ENCODE data around the gene CST9. TPM values are rescaled to one million over a fixed set of nuclear protein-coding genes. Genes with fewer than 3 reads are reported as not detected.

Gene CST9
- total and polyA plus RNA-seq, 9 of the 15 experiments (the other 6 are each of a cell fraction or from before 2014, with no cell fraction given), result not detected

DNA sequence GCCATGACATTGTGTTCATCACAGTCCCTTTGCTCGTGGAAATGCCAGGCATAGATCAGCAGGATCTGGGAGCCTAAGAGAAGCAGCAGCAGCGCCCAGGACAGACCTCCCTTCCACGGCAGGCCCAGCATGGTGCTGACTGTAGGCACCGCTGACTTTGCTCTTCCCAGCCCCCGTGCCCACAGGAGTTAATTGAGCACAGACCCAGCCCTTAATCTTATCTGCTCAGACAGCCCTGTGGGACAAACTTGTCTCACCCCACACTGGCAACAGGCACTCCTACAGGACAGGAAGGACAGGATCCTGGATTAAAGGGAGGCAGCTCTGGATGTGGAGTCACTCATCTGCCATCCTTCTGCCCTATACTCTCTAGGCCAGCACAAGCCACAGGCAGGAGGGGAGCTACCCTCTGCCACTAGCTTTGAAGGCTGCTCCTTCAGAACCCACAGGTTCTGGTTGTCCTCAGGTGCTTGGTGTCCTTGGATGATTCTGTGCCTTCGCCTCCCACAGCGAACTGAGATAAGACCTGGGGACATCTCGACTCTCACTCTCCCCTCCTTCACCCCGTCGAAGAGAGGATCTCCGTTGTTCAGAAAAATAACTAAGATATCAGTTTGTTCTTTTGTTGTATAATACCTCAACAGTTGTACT, 37.3 kb downstream of the CST9 start, which contains the start of gene CST9L (continued):
- TF ChIP-seq, protein P1, sequence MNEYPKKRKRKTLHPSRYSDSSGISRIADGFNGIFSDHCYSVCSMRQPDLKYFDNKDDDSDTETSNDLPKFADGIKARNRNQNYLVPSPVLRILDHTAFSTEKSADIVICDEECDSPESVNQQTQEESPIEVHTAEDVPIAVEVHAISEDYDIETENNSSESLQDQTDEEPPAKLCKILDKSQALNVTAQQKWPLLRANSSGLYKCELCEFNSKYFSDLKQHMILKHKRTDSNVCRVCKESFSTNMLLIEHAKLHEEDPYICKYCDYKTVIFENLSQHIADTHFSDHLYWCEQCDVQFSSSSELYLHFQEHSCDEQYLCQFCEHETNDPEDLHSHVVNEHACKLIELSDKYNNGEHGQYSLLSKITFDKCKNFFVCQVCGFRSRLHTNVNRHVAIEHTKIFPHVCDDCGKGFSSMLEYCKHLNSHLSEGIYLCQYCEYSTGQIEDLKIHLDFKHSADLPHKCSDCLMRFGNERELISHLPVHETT (CRISPR knock-in tag; conservative IDR thresholded peaks at IDR 0.05 in 1 of 2, IDR thresholded peaks at IDR 0.05 in 1 of 2), result no peak

DNA sequence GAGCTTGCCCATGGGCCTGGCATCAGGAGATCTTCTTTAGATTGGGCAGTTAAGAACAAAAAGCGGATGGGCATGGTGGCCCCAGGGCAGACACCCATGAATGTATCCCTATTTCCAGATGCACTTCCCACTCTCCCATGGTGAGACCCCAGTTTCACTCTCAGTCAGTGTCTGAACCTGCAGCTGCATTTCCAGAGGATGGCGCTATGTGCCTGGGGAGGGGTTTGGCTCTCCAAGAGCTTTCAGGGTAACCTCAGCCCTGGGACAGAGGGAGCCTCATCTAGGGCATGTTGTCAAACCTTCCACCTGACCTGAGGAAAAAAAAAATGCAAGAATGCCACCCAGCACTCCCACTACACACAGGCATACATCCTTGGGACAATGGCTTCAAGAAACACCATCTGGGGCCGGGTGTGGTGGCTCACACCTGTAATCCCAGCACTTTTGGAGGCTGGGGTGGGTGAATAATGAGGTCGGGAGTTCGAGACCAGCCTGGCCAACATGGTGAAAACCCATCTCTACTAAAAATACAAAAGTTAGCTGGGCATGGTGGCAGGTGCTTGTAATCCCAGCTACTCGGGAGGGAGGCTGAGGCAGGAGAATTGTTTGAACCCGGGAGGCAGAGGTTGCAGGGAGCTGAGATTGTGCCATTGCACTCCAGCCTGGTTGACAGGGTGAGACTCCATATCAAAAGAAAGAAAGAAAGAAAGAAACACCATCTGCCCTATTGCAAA, 39.4 kb downstream of the CST9 start:
- WGBS (ENCODE audit: insufficient coverage, low coverage, missing lambda C conversion rate), result 3% methylated on average over 5 of the region's 7 CpGs

More for the DNA sequence above, 39.4 kb downstream of the CST9 start:
- H3K27me3 ChIP-seq (ENCODE audit: control insufficient read depth in 2 of 2, insufficient read depth in 2 of 2, low read length in 2 of 2), result peaks cover 0 to 4% of the 10 kb centered on the region in 2 experiments; a peak in 1 of 5 replicates
- no peaks in the 10 kb centered on the region for H4K20me1 ChIP-seq (replicated peaks; ENCODE audit: control insufficient read depth, insufficient read depth, low read length)
- ATAC-seq (no peak), FAIRE-seq (no peak), DNase-seq (ENCODE audit: extremely low read depth in 1 of 4, low spot score in 3 of 4) (no peak)
- no TSS peak for BruUV-seq (replicated peaks)
- intact Hi-C loops (cut with micrococcal nuclease) (no loop called here), in situ Hi-C loops (cut with MboI) (no loop called here)
- no peak overlapping the region for H2AFZ ChIP-seq (ENCODE audit: low read depth, low read length)
- no peak for TF ChIP-seq ZKSCAN1 (IDR thresholded peaks at IDR 0.05; ENCODE audit: low read depth, low read length)
- TF ChIP-seq, protein P2, sequence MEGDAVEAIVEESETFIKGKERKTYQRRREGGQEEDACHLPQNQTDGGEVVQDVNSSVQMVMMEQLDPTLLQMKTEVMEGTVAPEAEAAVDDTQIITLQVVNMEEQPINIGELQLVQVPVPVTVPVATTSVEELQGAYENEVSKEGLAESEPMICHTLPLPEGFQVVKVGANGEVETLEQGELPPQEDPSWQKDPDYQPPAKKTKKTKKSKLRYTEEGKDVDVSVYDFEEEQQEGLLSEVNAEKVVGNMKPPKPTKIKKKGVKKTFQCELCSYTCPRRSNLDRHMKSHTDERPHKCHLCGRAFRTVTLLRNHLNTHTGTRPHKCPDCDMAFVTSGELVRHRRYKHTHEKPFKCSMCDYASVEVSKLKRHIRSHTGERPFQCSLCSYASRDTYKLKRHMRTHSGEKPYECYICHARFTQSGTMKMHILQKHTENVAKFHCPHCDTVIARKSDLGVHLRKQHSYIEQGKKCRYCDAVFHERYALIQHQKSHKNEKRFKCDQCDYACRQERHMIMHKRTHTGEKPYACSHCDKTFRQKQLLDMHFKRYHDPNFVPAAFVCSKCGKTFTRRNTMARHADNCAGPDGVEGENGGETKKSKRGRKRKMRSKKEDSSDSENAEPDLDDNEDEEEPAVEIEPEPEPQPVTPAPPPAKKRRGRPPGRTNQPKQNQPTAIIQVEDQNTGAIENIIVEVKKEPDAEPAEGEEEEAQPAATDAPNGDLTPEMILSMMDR (IDR thresholded peaks at IDR 0.05 in 2 of 3, conservative IDR thresholded peaks at IDR 0.05 in 1 of 3; ENCODE audit: insufficient read depth in 2 of 3, low read depth in 1 of 3, low read length in 3 of 3), result 0 out of 6 replicates have a peak, but pooled peaks of 1 of the 3 experiments have one; percentile 11
- no peak overlapping the region for H3K27ac ChIP-seq (ENCODE audit: extremely low read depth, low read depth, low read length)
- no peaks in the 10 kb centered on the region for H3K9me1 ChIP-seq (ENCODE audit: control insufficient read depth, insufficient read depth, low read length)
- H3K9me3 ChIP-seq (replicated peaks; ENCODE audit: control insufficient read depth, insufficient read depth, low read depth, low read length), result no peaks in the 10 kb centered on the region
- H3K9ac ChIP-seq (ENCODE audit: insufficient read depth in 1 of 2, low read depth in 2 of 2, low read length in 2 of 2), result no peak overlapping the region
- no peaks in the 10 kb centered on the region; a peak in 3 of 5 replicates for H3K4me1 ChIP-seq (replicated peaks in 1 of 2; ENCODE audit: control insufficient read depth in 2 of 2, insufficient read depth in 2 of 2, low read length in 2 of 2)
- ChIA-PET POLR2A (no interaction called here), CTCF (ENCODE audit: low intra/inter-chr PET ratio) (no interaction called here)
- H3K36me3 ChIP-seq (ENCODE audit: control insufficient read depth, insufficient read depth, low read length), result no peaks in the 10 kb centered on the region
- no peak overlapping the region for H3K4me2 ChIP-seq (ENCODE audit: insufficient read depth, low read length)
- no peak overlapping the region for H3K4me3 ChIP-seq
- H3K79me2 ChIP-seq (ENCODE audit: control insufficient read depth, insufficient read depth, low read length), result no peaks in the 10 kb centered on the region
